ENCODE measurements around the gene REPS2. TPM values are rescaled to one million over a fixed set of nuclear protein-coding genes. Genes with fewer than 3 reads are reported as not detected.

Gene REPS2
- total RNA-seq, 1 donor from 2014 or later = 1.3 TPM

- H3K4me3 ChIP-seq (ENCODE audit: low read depth, low read length) = no peak overlapping the region
- peaks cover 2% of the 10 kb centered on the region for H3K27me3 ChIP-seq (ENCODE audit: control insufficient read depth, insufficient read depth, low read length)
- no peak for TF ChIP-seq CTCF (IDR thresholded peaks at IDR 0.05; ENCODE audit: insufficient read depth, low read length, poor library complexity, severe bottlenecking)
- no peaks in the 10 kb centered on the region for H3K36me3 ChIP-seq (ENCODE audit: control insufficient read depth, insufficient read depth, low read length)
- no peak for DNase-seq (ENCODE audit: low read depth)
These were observed 38.8 kb downstream of the REPS2 start for GRCh38 chrX:16985286-16985685.

- H3K4me3 ChIP-seq (ENCODE audit: low read depth, low read length) = no peak overlapping the region
- no peak for TF ChIP-seq CTCF (IDR thresholded peaks at IDR 0.05; ENCODE audit: insufficient read depth, low read length, poor library complexity, severe bottlenecking)
- H3K27me3 ChIP-seq (ENCODE audit: control insufficient read depth, insufficient read depth, low read length) = peaks cover 2% of the 10 kb centered on the region
- no peak for DNase-seq (ENCODE audit: low read depth)
- no peaks in the 10 kb centered on the region for H3K36me3 ChIP-seq (ENCODE audit: control insufficient read depth, insufficient read depth, low read length)
These were observed 39.7 kb downstream of the REPS2 start for GRCh38 chrX:16986169-16986568.

GRCh38 chrX:16989750-16990149, 43.3 kb downstream of the REPS2 start:
- DNase-seq (ENCODE audit: low read depth) = no peak
- TF ChIP-seq CTCF (IDR thresholded peaks at IDR 0.05; ENCODE audit: insufficient read depth, low read length, poor library complexity, severe bottlenecking) = no peak
- H3K27me3 ChIP-seq (ENCODE audit: control insufficient read depth, insufficient read depth, low read length) = no peaks in the 10 kb centered on the region
- H3K36me3 ChIP-seq (ENCODE audit: control insufficient read depth, insufficient read depth, low read length) = no peaks in the 10 kb centered on the region
- H3K4me3 ChIP-seq (ENCODE audit: low read depth, low read length) = no peak overlapping the region

- TF ChIP-seq CTCF (IDR thresholded peaks at IDR 0.05; ENCODE audit: insufficient read depth, low read length, poor library complexity, severe bottlenecking) = no peak
- H3K36me3 ChIP-seq (ENCODE audit: control insufficient read depth, insufficient read depth, low read length) = no peaks in the 10 kb centered on the region
- no peak overlapping the region for H3K4me3 ChIP-seq (ENCODE audit: low read depth, low read length)
- no peak for DNase-seq (ENCODE audit: low read depth)
- peaks cover 1% of the 10 kb centered on the region for H3K27me3 ChIP-seq (ENCODE audit: control insufficient read depth, insufficient read depth, low read length)
These were observed 44.4 kb downstream of the REPS2 start for GRCh38 chrX:16990839-16991238.

- TF ChIP-seq CTCF (IDR thresholded peaks at IDR 0.05; ENCODE audit: insufficient read depth, low read length, poor library complexity, severe bottlenecking) = no peak
- DNase-seq (ENCODE audit: low read depth) = no peak
- Histone ChIP-seq H3K4me3 (ENCODE audit: low read depth, low read length) (no peak overlapping the region), H3K36me3 (ENCODE audit: control insufficient read depth, insufficient read depth, low read length) (no peaks in the 10 kb centered on the region), H3K27me3 (ENCODE audit: control insufficient read depth, insufficient read depth, low read length) (peaks cover 7% of the 10 kb centered on the region)
These were observed 46.0 kb downstream of the REPS2 start for GRCh38 chrX:16992445-16992844.

- peaks cover 7% of the 10 kb centered on the region for H3K27me3 ChIP-seq (ENCODE audit: control insufficient read depth, insufficient read depth, low read length)
- DNase-seq (ENCODE audit: low read depth) = no peak
- H3K36me3 ChIP-seq (ENCODE audit: control insufficient read depth, insufficient read depth, low read length) = no peaks in the 10 kb centered on the region
- no peak overlapping the region for H3K4me3 ChIP-seq (ENCODE audit: low read depth, low read length)
- no peak for TF ChIP-seq CTCF (IDR thresholded peaks at IDR 0.05; ENCODE audit: insufficient read depth, low read length, poor library complexity, severe bottlenecking)
These were observed 46.5 kb downstream of the REPS2 start for GRCh38 chrX:16992951-16993350.

Data from kidney epithelial cell (primary cell).